ENCODE results near the gene TFEC. TPM values are rescaled to one million over a fixed set of nuclear protein-coding genes. Genes with fewer than 3 reads are reported as not detected.
"Not testable (repeated sequence)": the region's sequence is repeated elsewhere in the genome, so short reads cannot be mapped to it uniquely, and the experiment has no call there.

Gene TFEC
- polyA plus RNA-seq, 3 donors, result 22.1 to 35.2 (median 33.8) TPM

- no peak for DNase-seq
Measured at GRCh38 chr7:116011584-116011983, 19.0 kb downstream of the TFEC start.

- not testable (repeated sequence) for DNase-seq
Measured at GRCh38 chr7:116004762-116005161, 25.8 kb downstream of the TFEC start.

GRCh38 chr7:115997221-115997620 is 33.3 kb downstream of the TFEC start:
- no peak for DNase-seq

- no peak for DNase-seq
Measured at GRCh38 chr7:115995701-115996100, 34.9 kb downstream of the TFEC start.

- DNase-seq, result no peak
Measured at GRCh38 chr7:115988401-115988800, 42.2 kb downstream of the TFEC start.

- no peak for DNase-seq
Measured at GRCh38 chr7:115987486-115987885, 43.1 kb downstream of the TFEC start.

GRCh38 chr7:115984105-115984504 is 46.5 kb downstream of the TFEC start:
- DNase-seq, result no peak

GRCh38 chr7:115980159-115980558 is 50.4 kb downstream of the TFEC start:
- DNase-seq, result no peak

- no peak for DNase-seq
Measured at GRCh38 chr7:115976651-115977050, 53.9 kb downstream of the TFEC start.

- DNase-seq, result no peak
Measured at GRCh38 chr7:115975766-115976165, 54.8 kb downstream of the TFEC start.

- no peak for DNase-seq
Measured at GRCh38 chr7:115973406-115973805, 57.2 kb downstream of the TFEC start.

GRCh38 chr7:115971506-115971905 is 59.1 kb downstream of the TFEC start:
- DNase-seq, result no peak

- no peak for DNase-seq
Measured at GRCh38 chr7:115968596-115968995, 62.0 kb downstream of the TFEC start.

- peak; percentile 7 for DNase-seq
Measured at GRCh38 chr7:115968171-115968570, 62.4 kb downstream of the TFEC start.

GRCh38 chr7:115965796-115966475 is 64.6 kb downstream of the TFEC start:
- DNase-seq, result no peak

- no peak for DNase-seq
Measured at GRCh38 chr7:115965236-115965635, 65.3 kb downstream of the TFEC start.

- DNase-seq, result no peak
Measured at GRCh38 chr7:115964799-115965198, 65.8 kb downstream of the TFEC start.

- DNase-seq, result no peak
Measured at GRCh38 chr7:115962340-115962739, 68.2 kb downstream of the TFEC start.

- no peak for DNase-seq
Measured at GRCh38 chr7:115953592-115954255, 76.8 kb downstream of the TFEC start.

- no peak for DNase-seq
Measured at GRCh38 chr7:115952832-115953231, 77.7 kb downstream of the TFEC start.

- no peak for DNase-seq
Measured at GRCh38 chr7:115951547-115951946, 79.0 kb downstream of the TFEC start.

- DNase-seq, result no peak
Measured at GRCh38 chr7:115941703-115942268, 88.8 kb downstream of the TFEC start.

- DNase-seq, result no peak
Measured at GRCh38 chr7:115940460-115941060, 90.0 kb downstream of the TFEC start.

All from renal pelvis (tissue), 4 donors.